GM19238 (cell line): ENCODE results near the gene RALGAPA1.
"Not testable (repeated sequence)": the region's sequence is repeated elsewhere in the genome, so short reads cannot be mapped to it uniquely, and the experiment has no call there.

Experiments used
- DNase-seq: peaks from one replicate; pipeline ENCODE4 v3.0.0; 2011; ENCODE audit warnings: low spot score; ENCODE audit not compliant: insufficient read length

RALGAPA1 gene

DNA sequence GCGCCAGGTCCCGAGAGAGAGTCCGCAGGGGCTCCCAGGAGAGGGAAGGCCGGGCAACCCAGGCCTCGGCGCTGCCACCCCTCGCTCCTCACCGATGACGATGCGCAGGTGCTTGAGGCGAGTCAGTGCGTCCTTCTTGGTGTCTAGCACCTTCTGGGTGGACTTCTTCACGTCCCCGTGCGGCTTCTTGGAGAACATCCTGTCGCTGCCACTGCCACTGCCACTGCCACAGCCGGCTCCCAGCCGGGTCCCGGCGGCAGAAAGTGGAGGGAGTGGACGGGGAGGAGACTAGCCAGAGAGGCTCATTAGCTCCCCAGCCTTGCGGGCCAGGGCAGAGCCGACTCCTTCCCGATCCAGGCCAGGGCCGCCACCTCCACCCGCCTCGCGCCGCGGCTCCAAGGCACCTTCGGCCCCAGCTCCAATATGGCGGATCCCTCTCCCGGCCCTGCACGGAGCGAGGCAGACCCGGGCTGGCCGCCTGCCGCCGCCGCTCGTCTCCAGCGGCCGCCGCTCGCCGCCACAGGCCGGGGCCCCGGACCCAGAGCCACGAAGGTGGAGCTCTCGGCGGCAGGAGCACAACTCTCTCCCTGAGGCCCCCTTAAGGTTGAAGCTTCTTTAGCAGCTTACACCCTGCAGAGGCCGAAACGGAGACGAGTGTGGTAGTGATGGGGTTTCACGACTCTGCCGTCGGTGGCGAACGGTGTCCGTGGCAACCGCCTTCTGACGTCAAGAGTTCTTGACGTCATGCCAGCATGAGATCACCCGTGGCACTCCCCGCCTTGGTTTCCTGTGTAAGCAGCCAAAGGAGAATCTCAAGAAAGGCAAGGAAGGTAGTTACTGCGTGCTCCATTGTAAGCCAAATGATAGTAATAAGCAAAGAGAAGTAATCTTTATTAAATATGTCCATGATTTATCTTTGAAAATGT is at the start of gene RALGAPA1:
Gene RALGAPA1 (minus strand): TSS at position 658 of the 926 bp plus-strand sequence. CDS start 460 bp downstream, at position 198.
- DNase-seq = peak; percentile 79

DNA sequence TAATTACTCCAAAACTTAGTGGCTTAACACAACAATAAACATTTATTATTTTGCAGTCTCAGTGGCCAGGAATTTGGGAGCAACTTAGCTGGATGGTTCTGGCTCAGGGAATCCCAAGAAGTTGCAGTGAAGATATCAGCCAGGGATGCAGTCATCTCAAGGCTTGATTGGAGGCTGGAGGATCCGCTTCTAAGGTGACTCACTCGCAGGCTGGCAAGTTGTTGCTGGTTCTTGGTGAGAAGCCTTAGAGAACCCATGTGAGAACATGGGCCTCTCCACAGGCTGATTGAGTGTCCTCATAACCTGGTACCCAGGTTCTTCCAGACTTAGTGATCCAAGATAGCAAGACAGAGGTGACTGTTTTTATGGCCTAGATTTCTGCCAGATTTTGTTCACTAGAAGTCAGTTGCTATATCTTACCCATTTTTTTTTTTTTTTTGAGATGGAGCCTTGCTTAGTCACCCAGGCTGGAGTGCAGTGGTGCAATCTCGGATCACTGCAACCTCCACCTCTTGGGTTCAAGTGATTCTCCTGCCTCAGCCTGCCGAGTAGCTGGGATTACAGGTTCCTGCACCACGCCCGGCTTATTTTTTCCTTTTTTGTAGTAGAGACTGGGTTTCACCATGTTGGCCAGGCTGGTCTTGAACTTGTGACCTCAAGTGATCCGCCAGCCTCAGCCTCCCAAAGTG is 49.6 kb upstream of the RALGAPA1 start:
- DNase-seq = no peak

DNA sequence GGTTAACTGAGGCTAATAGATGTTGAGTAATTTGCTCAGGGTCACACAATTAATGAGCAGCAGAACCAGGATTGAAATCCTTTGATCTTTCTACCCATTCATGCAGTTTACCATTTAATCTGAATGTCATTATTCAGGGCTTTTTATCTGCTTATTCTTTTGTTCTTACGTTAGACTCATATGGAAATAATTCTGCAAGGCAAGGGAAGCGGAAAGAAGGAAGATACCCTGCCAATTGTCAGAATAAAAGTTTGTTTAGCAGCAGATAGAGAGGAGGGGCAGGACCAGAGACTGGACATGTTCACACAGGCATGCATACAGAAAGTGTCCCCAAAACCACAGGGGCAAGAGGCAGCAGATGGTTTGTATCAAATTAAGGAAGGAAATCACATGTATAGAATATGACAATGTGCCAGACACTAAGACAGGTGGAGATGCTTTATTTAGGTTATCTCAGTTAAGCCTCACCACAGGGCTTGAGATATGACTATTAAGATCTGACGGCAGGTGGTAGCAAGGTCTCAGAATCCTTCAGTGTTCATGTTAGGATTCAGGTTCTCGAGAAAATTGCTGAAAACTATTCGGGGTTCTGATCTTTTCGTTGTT is 46.9 kb upstream of the RALGAPA1 start:
- DNase-seq = peak; percentile 20

DNA sequence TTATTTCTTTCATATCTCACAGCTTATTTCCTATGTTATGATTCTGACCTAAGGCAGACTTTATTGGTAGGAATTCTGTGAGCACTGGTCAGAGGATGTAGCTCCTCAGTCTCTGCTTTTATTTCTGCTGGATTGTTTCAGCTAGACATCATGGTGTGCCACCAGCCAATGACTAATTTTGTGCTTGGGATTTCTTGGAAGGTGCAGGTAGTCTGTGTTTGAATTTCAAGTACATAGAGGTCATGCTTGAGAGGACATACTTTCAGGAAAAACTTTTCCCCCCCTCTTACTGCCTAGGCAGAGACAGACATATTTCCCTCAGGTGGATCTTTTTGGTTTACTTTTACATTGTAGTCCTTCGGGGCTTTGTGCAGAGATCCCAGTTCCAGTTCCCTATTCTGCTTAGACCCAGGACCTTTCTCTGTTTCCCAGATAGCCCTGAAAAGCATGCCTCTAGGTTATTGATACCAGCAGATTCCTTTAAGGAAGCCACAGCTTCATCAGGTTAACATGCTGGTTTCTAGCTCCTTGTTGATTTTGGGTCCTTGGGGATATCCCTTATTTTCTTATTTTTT is 45.7 kb upstream of the RALGAPA1 start:
- no peak for DNase-seq

DNA sequence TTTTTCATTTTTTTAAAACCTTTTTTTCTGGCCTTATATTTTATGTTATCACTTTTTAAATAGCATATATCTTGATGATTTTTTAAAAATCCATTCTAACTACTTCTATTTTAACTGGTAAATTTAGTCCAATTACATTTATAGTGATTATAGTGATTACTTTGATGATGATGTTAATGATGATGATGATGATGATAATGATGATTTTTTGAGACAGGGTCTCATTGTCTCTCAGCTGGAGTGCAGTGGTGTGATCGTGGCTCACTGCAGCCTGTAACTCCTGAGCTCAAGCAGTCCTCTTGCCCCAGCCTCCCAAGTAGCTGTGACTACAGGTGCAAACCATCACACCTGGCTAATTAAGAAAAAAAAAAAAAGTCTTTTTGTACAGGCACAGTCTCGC is 44.1 kb upstream of the RALGAPA1 start:
- DNase-seq = no peak

DNA sequence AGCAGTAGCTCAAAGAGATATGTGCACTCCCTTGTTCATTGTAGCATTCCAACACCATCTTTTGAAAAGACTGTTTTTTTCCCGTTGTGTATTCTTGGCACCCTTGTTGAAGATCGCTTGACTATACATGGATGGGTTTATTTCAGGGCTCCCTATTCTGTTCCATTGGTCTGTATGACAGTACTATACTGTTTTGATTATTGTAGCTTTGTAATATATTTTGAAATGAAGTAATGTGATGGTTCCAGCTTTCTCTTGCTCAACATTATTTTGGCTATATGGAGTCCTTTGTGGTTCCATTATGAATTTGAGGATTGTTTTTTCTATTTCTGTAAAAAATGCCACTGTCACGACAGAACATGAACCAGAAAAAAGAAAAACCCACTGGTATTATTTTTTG is 42.7 kb upstream of the RALGAPA1 start:
- DNase-seq = no peak

DNA sequence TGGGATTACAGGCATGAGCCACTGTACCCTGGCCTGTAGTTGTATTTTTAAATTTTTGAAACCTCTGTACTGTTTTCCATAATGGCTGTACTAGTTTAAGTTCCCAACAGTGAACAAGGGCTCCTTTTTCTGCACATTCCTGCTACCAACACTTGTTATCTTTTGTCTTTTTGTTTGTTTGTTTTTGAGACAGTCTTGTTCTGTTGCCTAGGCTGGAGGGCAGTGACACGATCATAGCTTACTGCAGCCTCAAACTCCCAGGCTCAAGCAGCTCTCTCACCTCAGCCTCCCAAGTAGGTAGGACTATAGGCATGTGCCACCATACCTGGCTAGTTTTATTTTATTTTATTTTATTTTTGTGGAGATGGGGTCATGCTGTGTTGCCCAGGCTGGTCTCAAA is 40.0 kb upstream of the RALGAPA1 start:
- DNase-seq = no peak

DNA sequence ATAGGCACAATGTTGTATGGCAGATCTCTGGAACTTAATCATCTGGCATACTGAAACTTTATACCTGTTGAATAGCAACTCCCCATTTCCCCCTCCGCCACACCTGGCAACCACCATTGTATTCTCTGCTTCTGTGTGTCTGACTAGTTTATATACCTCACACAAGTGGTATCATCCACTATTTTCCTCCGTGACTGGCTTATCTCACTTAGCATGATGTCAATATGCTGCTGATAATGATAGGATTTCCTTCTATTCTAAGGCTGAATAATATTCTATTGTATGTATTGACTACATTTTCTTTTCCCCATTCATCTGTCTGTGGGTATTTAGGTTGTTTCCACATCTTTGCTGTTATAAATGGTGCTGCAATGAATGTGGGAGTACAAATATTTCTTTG is 38.5 kb upstream of the RALGAPA1 start:
- no peak for DNase-seq

DNA sequence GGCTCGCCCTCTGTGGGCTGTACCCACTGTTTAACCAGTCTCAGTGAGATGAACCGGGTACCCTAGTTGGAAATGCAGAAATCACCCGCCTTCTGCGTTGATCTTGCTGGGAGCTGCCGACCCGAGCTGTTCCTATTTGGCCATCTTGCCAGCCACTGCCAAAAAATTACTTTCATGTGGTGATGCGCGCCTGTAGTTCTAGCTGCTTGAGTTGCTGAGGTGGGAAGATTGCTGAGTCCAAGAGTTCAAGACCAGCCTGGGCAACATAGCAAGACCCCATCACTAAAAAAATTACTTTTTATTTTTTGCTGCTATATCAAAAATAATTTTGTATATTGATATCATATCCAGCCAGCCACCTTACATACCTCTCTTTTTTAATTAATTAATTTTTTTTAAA is 35.4 kb upstream of the RALGAPA1 start:
- no peak for DNase-seq

DNA sequence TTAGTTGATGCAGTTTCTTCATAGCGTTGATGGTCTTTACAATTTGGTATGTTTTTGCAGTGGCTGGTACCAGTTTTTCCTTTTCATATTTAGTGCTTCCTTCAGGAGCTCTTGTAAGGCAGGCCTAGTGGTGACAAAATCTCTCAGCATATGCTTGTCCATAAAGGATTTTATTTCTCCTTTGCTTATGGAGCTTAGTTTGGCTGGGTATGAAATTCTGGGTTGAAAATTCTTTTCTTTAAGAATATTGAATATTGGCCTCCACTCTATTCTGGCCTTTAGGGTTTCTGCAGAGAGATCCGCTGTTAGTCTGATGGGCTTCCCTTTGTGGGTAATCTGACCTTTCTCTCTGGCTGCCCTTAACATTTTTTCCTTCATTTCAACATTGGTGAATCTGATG is 33.1 kb upstream of the RALGAPA1 start:
- DNase-seq = not testable (repeated sequence)

DNA sequence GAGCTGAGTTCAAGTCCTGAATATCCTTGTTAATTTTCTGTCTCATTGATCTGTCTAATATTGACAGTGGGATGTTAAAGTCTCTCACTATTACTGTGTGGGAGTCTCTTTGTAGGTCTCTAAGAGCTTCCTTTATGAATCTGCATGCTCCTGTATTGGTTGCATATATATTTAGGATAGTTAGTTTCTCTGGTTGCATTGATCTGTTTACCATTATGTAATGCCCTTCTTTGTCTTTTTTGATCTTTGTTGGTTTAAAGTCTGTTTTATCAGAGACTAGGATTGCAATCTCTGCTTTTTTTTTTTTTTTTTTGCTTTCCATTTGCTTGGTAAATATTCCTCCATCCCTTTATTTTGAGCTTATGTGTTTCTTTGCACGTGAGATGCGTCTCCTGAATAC is 32.6 kb upstream of the RALGAPA1 start:
- DNase-seq = not testable (repeated sequence)

DNA sequence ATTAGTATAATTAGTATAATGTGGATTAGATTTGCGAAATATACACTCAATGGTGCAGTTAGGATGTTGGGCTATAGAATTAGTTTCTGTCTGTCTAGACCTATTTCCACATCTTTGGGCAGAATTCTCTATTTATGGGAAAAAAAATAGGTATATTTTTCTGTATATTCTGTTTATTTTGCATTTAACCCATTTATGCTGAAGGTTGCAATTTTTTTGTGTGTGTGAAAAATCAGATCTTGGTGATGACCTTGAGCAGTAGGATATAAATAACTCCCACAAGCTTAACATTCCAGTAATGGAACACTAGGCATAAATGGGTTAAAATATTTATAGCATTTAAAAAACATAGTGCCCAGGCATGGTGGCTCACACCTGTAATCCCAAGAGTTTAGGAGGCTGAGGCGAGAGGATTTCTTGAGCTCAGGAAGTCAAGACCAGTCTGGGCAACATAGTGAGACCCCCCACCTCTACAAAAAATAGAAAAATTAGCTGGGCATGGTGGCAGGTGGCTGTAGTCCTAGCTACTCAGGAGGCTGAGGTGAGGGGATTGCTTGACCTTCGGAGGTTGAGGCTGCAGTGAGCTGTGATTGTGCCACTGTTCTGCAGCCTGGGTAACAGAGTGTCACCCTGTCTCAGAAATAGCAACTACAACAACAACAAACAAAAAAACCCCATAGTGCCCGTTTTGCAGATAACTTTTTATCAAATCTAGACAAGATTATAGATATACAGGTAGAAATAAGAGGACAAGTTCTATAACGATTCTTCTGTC is 26.3 kb upstream of the RALGAPA1 start:
- DNase-seq = no peak

DNA sequence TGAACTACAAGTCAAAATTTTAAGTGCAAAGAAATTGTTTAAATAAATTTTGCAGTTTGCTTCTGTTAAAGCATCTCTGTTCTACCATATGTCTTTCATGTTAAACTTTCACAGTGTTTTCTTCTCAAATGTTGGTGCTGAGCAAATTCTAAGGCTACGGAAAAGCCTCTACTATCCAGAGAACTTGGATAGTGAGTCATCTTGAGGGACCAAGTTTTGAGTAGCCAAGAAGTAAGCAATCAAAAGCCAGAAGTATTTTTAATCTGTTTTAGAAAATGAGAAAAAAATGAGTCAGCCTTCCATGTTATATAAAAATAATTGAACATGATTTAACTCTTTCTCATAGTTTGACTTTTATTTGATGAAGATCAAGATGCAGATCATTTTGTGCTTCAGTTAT is 20.4 kb upstream of the RALGAPA1 start:
- no peak for DNase-seq

DNA sequence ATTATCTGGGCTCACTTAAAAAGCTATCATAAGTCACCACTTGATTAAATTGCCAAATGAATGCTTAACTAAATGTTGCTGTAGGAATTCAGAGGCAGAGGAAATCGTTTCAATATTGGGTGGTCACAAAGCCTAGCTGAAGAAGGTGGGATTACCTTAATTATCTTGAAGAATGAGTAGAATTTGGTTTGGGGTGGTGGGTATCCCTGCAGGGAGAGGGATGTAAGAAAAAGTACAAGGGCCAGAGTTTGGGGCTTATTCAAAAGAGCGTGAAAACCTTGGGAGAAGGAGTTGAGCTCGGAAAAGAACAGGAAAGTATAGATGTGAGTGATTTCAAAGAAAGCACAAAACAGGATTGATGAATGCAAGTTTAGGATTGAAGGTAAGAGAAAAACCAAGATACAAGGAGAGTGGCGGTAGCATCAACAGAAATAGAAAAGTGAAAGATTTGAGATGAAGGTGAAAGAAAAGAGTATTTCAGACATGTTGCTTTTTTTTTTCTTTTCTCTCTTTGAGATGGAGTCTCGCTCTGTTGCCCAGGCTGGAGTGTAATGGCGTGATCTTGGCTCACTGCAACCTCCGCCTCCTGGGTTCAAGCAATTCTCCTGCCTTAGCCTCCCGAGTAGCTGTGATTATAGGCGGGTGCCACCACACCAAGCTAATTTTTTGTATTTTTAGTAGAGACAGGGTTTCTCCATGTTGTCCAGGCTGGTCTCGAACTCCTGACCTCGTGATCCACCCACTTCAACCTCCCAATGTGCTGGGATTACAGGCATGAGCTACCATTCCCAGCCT is 18.8 kb upstream of the RALGAPA1 start:
- no peak for DNase-seq

DNA sequence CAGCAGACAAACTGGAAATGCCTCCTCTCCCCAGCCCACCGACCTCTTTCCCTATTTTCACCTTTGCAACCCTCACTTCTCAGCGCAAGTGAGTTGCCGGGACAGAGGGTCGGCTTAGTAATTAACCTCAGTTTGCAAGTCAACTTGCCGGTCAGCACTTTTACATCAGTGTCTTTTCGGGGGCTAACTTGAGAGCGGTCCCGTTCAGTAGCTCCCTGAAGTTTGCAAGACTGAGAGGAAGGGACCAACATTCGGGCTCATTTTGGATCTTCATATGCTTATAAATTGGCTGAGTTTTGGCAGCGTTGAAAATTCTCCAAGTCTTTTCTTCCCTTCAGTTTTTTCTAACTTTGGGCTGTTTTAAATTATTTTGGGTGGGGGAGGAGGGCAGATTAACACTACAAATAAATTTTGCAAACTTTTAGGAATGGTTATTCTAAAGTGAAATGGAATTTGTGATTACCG is 17.9 kb upstream of the RALGAPA1 start:
- no peak for DNase-seq

DNA sequence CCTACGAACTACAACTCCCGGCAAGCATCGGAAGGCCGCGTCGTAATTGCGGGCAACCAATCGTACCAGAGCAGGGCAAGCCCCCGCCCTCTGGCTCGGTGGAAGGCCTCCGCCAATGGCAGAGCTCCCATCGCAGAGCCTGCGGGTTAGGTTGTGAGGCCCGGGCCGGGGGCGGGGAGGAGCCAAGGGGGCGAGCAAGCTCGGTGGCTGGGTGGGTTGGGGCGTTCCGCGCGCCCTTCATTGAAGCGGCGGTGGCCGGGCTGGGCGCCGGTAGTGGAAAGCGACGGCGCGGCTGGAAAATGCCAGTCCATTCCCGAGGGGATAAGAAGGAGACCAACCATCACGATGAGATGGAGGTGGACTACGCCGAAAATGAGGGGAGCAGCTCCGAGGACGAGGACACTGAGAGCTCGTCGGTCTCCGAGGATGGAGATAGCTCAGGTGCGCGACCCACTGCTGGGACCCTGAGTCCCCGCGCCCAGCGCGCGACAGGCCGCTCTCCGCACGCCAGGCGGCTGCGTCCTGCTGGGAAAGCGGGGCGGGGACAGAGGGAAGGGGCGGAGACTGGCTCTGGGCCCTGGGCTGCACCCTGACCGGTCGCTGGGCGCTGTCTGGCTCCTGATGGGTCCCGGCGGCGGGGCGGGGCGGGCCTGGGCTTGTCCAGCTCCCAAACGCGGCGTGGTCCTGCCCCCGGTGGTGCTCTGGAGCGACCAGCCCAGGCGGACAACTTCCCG is 17.3 kb upstream of the RALGAPA1 start, which contains the start of gene BRMS1L:
Gene BRMS1L (plus strand): TSS at position 121 of the 734 bp plus-strand sequence. CDS start 179 bp downstream, at position 300.
- DNase-seq = peak; percentile 98

DNA sequence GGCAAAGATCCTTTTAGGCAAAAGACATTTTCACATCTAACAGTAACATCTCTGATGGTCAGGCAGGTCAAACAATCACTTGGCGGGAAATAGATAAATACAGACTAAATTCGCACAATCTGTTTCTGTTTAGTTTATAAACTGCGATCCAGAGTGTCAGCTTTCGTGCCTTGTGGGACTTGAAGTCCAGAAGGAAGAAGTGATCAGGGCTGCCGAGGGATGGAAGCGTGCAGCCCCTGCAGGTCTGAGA is 16.8 kb upstream of the RALGAPA1 start:
- no peak for DNase-seq

DNA sequence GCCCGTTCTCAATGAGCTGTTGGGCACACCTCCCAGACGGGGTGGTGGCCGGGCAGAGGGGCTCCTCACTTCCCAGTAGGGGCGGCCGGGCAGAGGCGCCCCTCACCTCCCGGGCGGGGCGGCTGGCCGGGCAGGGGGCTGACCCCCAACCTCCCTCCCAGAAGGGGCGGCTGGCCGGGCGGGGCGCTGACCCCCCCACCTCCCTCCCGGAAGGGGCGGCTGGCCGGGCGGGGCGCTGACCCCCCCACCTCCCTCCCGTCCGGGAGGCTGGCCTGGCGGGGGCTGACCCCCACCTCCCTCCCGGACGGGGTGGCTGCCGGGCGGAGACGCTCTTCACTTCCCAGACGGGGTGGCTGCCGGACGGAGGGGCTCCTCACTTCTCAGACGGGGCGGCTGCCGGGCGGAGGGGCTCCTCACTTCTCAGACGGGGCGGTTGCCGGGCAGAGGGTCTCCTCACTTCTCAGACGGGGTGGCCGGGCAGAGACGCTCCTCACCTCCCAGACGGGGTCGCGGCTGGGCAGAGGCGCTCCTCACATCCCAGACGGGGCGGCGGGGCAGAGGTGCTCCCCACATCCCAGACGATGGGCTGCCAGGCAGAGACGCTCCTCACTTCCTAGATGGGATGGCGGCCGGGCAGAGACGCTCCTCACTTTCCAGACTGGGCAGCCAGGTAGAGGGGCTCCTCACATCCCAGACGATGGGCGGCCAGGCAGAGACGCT is 15.5 kb upstream of the RALGAPA1 start:
- not testable (repeated sequence) for DNase-seq

DNA sequence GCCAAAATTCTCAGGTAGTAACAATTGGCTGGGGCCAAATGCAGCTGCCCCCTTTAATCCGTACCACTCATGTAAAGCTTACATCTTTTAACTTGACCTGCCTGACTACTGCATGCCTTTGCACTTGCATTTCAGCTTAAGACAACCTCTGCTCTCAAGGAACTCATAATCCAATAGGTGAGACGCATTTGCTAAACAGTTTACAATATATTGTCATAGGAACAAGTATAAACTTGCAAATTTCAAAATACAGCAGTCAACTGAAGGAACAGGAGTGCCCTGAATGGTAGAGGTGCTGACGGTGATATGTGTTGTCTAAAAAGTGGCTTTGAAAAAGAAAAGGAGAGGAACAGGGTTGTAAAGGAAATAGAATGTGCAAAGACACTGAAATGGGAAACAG is 13.4 kb upstream of the RALGAPA1 start:
- DNase-seq = no peak
